ENCODE data around the gene SLC25A11.
A peak's percentile ranks its signal among the peaks of the same experiment; 100 is the strongest.

The SLC25A11 gene

DNA sequence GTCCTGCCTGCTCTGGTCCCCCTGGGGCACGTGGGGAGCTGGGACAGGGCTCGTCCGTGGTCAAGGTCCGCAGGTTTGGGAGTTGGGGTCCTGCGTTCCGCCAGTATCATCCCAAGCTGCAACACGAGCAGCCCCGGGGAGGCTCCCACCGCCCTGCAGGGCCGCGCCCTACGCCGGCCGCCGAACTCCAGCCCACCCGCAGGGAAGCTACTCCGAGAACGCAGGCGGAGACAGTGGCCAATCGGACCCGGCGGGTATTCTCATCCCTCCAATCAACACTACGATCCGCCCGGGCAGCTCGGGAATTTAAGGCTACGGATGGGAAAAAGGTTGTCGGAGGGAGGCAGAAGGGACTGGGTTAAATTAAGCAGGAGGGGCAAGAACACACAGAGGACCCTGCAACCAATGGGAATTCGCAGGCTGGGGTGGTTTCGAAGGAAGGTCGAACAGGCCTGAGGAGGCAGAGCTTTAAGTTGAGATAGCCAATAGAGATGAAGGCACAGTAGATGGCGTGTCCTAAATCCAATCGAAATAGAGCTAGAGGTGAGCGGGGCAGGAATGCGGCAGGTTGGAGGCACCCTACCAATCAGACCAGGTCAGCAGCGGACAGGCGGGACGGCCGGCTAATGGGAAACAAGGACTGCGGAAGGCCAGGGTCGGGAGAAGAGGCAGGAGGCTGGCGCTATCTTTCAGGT, 27.1 kb upstream of the SLC25A11 start:
- DNase-seq, result peak; percentile 98 to 100 (median 98)

- no peak for DNase-seq
Measured at GRCh38 chr17:4965311-4965986, 25.6 kb upstream of the SLC25A11 start.

- DNase-seq, result no peak
Measured at GRCh38 chr17:4960279-4960922, 20.6 kb upstream of the SLC25A11 start.

- no peak for DNase-seq
Measured at GRCh38 chr17:4959261-4959965, 19.6 kb upstream of the SLC25A11 start.

DNA sequence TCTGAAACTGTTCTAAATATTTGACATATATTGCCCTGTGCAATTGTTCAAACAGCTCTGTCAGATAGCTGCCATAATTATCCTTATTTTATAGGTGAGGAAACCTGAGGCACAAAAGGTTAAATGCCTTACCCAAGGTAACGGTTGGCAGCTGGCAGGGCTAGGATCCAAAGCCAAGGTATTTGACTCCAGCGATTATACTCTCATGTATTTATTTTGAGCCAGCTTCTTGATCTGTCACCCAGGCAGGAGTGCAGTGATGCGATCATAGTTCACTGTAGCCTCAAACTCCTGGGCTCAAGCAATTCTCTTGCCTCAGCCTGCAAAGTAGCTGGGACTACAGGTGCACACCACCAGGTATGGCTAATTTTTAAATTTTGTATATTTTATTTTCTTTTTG, 18.3 kb upstream of the SLC25A11 start:
- no peak for DNase-seq

- peak; percentile 30 to 70 (median 41) for DNase-seq
Measured at GRCh38 chr17:4956493-4957061, 16.7 kb upstream of the SLC25A11 start.

GRCh38 chr17:4955091-4955490, 15.2 kb upstream of the SLC25A11 start:
- DNase-seq, result no peak

GRCh38 chr17:4953451-4953961, 13.7 kb upstream of the SLC25A11 start:
- DNase-seq, result no peak

DNA sequence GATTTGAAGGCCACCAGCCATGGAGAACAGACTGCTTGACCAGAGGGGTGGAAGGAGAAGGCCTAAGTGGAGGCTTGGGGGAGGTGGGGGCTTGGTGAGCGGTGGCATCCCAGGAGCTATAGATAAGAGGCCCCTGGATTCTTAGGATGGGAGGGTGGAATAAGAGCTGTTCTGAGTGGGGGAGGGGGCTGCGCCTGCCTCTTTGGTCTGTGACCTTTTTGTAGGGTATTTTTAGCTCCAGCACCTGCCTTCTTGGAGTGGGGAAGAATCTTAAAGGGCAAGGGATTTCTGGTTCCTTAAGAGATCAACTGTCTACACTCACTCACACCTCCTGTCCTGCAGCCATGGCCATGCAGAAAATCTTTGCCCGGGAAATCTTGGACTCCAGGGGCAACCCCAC, 11.6 kb upstream of the SLC25A11 start:
- no peak for DNase-seq

GRCh38 chr17:4950746-4951204, 10.9 kb upstream of the SLC25A11 start, which contains the start of gene ENO3:
Gene ENO3, plus strand, starts transcription at chr17:4951119. Its CDS starts 711 bp downstream, at chr17:4951830.
- DNase-seq, result no peak

GRCh38 chr17:4950075-4950745, 10.4 kb upstream of the SLC25A11 start:
- DNase-seq, result peak; percentile 62 to 85 (median 65)

GRCh38 chr17:4949321-4950074, 9.7 kb upstream of the SLC25A11 start:
- peak; percentile 77 to 92 (median 89) for DNase-seq

DNA sequence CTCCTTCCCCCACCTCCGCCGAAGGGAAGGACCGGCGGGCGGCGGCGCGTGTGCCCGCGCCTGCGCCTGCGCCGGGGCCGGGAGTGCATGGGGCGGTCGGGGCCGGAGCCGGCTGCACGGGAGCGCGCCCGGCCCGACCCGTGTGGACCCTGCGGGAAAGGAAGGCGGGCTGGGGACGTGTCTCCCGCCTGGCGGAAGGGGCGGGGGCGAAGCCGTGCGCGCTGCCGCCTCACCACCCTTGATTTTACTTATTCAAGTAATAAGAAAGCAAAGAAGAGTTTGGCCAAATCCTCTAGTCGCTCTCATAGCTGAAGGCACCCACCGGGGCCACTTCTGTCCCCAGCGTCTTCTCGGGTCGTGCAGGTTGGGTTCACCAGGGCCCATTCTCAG, 9.1 kb upstream of the SLC25A11 start:
- peak; percentile 95 to 98 (median 96) for DNase-seq

- DNase-seq, result peak; percentile 92 to 98 (median 96)
Measured at GRCh38 chr17:4948166-4948930, 8.5 kb upstream of the SLC25A11 start, which contains the start of gene PFN1. Gene PFN1, minus strand, starts transcription at chr17:4948530. Its CDS starts 136 bp downstream, at chr17:4948394.

DNA sequence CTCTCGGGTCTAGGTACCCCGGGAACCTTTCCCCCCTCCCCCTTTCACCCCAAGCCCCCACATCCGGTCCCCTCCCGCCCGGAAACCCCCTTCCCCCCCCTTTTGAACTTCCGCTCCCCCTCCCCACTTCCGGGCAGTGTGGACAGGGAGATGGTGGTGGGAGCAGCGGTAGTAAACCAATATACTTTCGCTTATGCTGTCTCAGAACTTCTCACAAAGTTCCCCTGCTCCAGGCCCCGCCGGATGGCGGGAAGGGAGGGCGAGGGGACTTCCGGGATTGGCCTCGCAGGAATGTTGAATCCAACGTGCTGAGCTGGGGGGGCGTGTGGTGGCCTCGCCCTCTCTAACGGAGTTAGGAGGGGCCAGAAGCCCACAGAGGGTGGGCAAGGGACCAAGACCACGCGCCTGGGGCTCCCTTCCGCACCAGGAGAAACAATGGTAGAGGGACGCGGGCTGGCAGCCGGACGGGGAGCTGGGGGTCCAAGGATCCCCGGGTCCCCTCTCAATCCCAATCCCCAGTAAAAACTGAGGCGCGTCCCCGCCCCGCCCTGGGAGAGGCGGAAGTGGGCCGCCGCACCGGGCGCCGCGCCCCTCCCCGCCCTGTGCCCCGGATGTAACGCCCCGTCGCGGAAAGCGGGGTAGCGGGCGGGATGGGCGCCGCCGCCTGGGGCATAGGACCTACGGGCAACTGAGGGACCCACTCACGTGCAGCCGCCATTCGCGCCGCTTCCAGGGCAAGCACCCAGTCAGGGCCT, 7.7 kb upstream of the SLC25A11 start:
- DNase-seq, result peak; percentile 60 to 87 (median 75)

DNA sequence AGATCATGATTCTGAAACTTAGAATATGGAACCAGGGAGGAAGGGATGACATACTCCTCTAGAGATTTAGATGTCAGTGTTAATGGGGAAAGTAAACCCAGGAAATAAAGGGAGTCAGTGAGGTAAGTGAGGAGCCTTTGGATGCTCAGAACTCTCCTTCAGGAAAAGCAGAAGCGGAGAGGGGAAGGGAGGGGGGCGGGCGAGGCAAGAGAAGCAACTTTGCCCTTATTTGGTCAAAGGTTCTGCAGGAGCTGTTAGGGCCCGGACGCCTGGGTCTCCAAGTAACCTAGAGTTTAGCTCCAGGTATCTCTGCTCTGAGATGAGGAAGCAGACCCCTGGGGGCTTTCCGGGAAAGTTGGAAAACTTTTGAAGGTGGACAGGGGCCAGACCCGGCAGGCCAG, 7.2 kb upstream of the SLC25A11 start:
- DNase-seq, result peak; percentile 18 to 62 (median 47)

- DNase-seq, result peak; percentile 21 to 54 (median 40)
Measured at GRCh38 chr17:4946312-4946976, 6.6 kb upstream of the SLC25A11 start.

DNA sequence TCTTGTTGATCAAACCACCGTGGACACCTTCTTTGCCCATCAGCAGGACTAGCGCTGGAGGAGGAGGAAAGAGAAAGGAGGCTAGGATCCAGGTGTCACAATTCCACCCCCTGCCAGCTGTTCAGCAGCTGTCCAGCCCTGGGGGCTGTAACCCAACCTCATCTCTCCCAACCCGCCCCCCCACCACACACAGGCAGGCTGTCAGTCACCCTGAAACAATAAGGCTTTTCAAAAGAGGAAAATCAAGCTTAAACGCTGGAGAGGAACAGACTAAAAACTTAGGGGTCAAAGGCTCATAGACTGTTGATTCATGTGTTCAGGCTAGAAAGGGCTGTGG, 6.1 kb upstream of the SLC25A11 start:
- no peak for DNase-seq
